ENCODE results near the gene MAN2A1.
A peak's percentile ranks its signal among the peaks of the same experiment; 100 is the strongest.

The MAN2A1 gene

DNA sequence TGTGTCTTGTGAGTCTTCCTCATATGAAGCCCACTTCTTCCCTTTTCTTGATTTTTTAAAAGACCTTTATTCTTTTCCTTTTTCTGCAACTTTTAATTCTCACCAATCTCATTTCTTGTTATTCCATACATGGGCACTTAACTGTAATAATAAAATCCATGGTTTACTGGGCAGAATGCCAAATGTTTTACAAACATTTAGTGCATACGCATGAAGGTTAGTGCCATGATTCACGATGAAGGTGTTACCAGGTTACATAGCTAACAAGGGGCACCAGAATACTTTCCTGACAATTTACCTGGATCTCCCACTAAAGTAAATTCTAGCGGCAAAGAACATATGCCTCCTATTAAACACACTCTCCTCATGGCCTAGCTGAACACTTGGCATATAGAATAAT is 28.5 kb downstream of the MAN2A1 start:
- Histone ChIP-seq H3K36me3 (ENCODE audit: control insufficient read depth in 5 of 5, insufficient read depth in 5 of 5, low read length in 5 of 5) (peaks cover 0 to 16% (median 4%) of the 10 kb centered on the region in 5 donors), H3K9ac (ENCODE audit: low read length in 5 of 5) (no peak overlapping the region), H3K9me3 (ENCODE audit: control insufficient read depth in 5 of 5, low read length in 5 of 5) (no peaks in the 10 kb centered on the region), H3K27me3 (ENCODE audit: control insufficient read depth in 5 of 5, insufficient read depth in 4 of 5, low read length in 5 of 5) (no peaks in the 10 kb centered on the region), H3K4me3 (ENCODE audit: low read depth in 1 of 5, low read length in 5 of 5) (no peak overlapping the region), H3K27ac (ENCODE audit: low read depth, low read length) (no peak overlapping the region), H3K4me1 (ENCODE audit: control insufficient read depth in 5 of 5, insufficient read depth in 5 of 5, low read length in 5 of 5) (peaks cover 0 to 3% (median 0%) of the 10 kb centered on the region in 5 donors)

DNA sequence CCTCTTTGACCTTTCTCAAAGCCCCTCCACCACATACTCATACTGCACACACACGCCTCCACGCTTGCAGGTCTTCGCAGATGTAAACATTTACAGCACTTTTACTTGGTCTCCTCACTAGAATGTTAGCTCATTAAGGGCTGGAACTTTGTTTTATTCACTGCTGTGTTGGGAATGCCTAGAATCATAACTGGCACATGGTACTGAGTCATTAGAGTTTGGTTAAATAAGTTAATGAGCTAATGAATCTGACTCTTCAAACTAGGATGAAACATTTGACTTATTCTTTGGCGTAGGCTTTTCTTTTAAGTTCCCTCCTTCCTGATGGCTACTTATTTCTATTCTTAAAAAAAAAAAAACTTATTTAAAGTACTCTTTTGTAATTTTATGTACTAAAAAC is 28.9 kb downstream of the MAN2A1 start:
- H3K9me3 ChIP-seq (ENCODE audit: control insufficient read depth in 5 of 5, low read length in 5 of 5), result no peaks in the 10 kb centered on the region
- no peak overlapping the region for H3K4me3 ChIP-seq (ENCODE audit: low read depth in 1 of 5, low read length in 5 of 5)
- H3K4me1 ChIP-seq (ENCODE audit: control insufficient read depth in 5 of 5, insufficient read depth in 5 of 5, low read length in 5 of 5), result no peaks in the 10 kb centered on the region
- no peak overlapping the region for H3K27ac ChIP-seq (ENCODE audit: low read depth, low read length)
- H3K27me3 ChIP-seq (ENCODE audit: control insufficient read depth in 5 of 5, insufficient read depth in 4 of 5, low read length in 5 of 5), result no peaks in the 10 kb centered on the region
- H3K9ac ChIP-seq (ENCODE audit: low read length in 5 of 5), result no peak overlapping the region
- peaks cover 0 to 16% (median 4%) of the 10 kb centered on the region in 5 donors for H3K36me3 ChIP-seq (ENCODE audit: control insufficient read depth in 5 of 5, insufficient read depth in 5 of 5, low read length in 5 of 5)

DNA sequence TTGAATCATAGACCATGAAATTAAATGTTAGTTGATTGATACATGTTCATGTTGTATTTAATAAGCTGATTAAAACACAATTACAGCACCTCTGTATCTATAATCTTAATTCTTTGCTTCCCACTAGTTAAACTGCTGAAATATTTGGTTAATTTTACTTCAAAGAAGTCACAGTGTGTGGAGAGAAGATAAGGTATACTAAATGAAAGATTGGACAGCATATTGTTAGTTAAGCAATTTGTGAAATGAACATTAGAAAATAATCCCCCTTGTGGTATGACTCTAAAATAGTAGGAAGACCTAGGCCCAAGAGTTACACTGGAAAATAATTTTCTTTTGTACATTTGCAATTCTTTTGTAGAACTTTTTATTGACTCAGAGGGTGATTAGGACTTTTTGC is 30.3 kb downstream of the MAN2A1 start:
- no peaks in the 10 kb centered on the region for H3K4me1 ChIP-seq (ENCODE audit: control insufficient read depth in 5 of 5, insufficient read depth in 5 of 5, low read length in 5 of 5)
- no peaks in the 10 kb centered on the region for H3K27me3 ChIP-seq (ENCODE audit: control insufficient read depth in 5 of 5, insufficient read depth in 4 of 5, low read length in 5 of 5)
- H3K4me3 ChIP-seq (ENCODE audit: low read depth in 1 of 5, low read length in 5 of 5), result no peak overlapping the region
- peaks cover 0 to 16% (median 4%) of the 10 kb centered on the region in 5 donors for H3K36me3 ChIP-seq (ENCODE audit: control insufficient read depth in 5 of 5, insufficient read depth in 5 of 5, low read length in 5 of 5)
- no peak overlapping the region for H3K9ac ChIP-seq (ENCODE audit: low read length in 5 of 5)
- no peaks in the 10 kb centered on the region for H3K9me3 ChIP-seq (ENCODE audit: control insufficient read depth in 5 of 5, low read length in 5 of 5)
- no peak overlapping the region for H3K27ac ChIP-seq (ENCODE audit: low read depth, low read length)

GRCh38 chr5:109721741-109722140 is 32.0 kb downstream of the MAN2A1 start:
- H3K4me1 ChIP-seq (ENCODE audit: control insufficient read depth in 5 of 5, insufficient read depth in 5 of 5, low read length in 5 of 5), result no peaks in the 10 kb centered on the region
- no peak overlapping the region for H3K27ac ChIP-seq (ENCODE audit: low read depth, low read length)
- peaks cover 0 to 16% (median 0%) of the 10 kb centered on the region in 5 donors for H3K36me3 ChIP-seq (ENCODE audit: control insufficient read depth in 5 of 5, insufficient read depth in 5 of 5, low read length in 5 of 5)
- no peak overlapping the region for H3K4me3 ChIP-seq (ENCODE audit: low read depth in 1 of 5, low read length in 5 of 5)
- H3K9me3 ChIP-seq (ENCODE audit: control insufficient read depth in 5 of 5, low read length in 5 of 5), result no peaks in the 10 kb centered on the region
- no peaks in the 10 kb centered on the region for H3K27me3 ChIP-seq (ENCODE audit: control insufficient read depth in 5 of 5, insufficient read depth in 4 of 5, low read length in 5 of 5)
- no peak overlapping the region for H3K9ac ChIP-seq (ENCODE audit: low read length in 5 of 5)

DNA sequence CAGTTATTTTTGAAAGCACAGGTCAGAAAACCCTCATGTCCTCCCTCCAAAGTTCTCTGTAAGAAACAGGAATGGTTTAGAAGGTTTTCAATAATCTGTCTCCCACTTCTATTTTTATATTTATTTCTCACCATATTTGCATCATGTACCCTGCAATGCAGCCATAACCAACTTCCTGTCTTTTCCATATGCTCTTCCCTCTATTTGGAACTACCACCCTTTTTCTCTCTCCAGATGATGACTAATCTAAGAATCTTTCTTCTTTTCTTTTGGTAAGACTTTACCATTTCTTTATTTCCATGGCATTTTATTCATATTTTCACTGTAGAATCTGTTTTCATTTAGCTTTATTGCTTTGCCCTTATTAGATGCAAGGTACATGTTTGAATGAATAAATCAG is 33.9 kb downstream of the MAN2A1 start:
- Histone ChIP-seq H3K9me3 (ENCODE audit: control insufficient read depth in 5 of 5, low read length in 5 of 5) (no peaks in the 10 kb centered on the region), H3K36me3 (ENCODE audit: control insufficient read depth in 5 of 5, insufficient read depth in 5 of 5, low read length in 5 of 5) (peaks cover 0 to 10% (median 0%) of the 10 kb centered on the region in 5 donors), H3K27me3 (ENCODE audit: control insufficient read depth in 5 of 5, insufficient read depth in 4 of 5, low read length in 5 of 5) (no peaks in the 10 kb centered on the region), H3K4me3 (ENCODE audit: low read depth in 1 of 5, low read length in 5 of 5) (no peak overlapping the region), H3K9ac (ENCODE audit: low read length in 5 of 5) (no peak overlapping the region), H3K27ac (ENCODE audit: low read depth, low read length) (no peak overlapping the region), H3K4me1 (ENCODE audit: control insufficient read depth in 5 of 5, insufficient read depth in 5 of 5, low read length in 5 of 5) (no peaks in the 10 kb centered on the region)

GRCh38 chr5:109725135-109725534 is 35.4 kb downstream of the MAN2A1 start:
- Histone ChIP-seq H3K36me3 (ENCODE audit: control insufficient read depth in 5 of 5, insufficient read depth in 5 of 5, low read length in 5 of 5) (peaks cover 0 to 10% (median 0%) of the 10 kb centered on the region in 5 donors), H3K4me3 (ENCODE audit: low read depth in 1 of 5, low read length in 5 of 5) (no peak overlapping the region), H3K9me3 (ENCODE audit: control insufficient read depth in 5 of 5, low read length in 5 of 5) (no peaks in the 10 kb centered on the region), H3K27ac (ENCODE audit: low read depth, low read length) (no peak overlapping the region), H3K4me1 (ENCODE audit: control insufficient read depth in 5 of 5, insufficient read depth in 5 of 5, low read length in 5 of 5) (no peaks in the 10 kb centered on the region), H3K27me3 (ENCODE audit: control insufficient read depth in 5 of 5, insufficient read depth in 4 of 5, low read length in 5 of 5) (no peaks in the 10 kb centered on the region), H3K9ac (ENCODE audit: low read length in 5 of 5) (no peak overlapping the region)

- peaks cover 0 to 27% (median 12%) of the 10 kb centered on the region in 5 donors for H3K4me1 ChIP-seq (ENCODE audit: control insufficient read depth in 5 of 5, insufficient read depth in 5 of 5, low read length in 5 of 5)
- H3K27ac ChIP-seq (ENCODE audit: low read depth, low read length), result no peak overlapping the region
- no peaks in the 10 kb centered on the region for H3K9me3 ChIP-seq (ENCODE audit: control insufficient read depth in 5 of 5, low read length in 5 of 5)
- no peaks in the 10 kb centered on the region for H3K36me3 ChIP-seq (ENCODE audit: control insufficient read depth in 5 of 5, insufficient read depth in 5 of 5, low read length in 5 of 5)
- no peak overlapping the region for H3K9ac ChIP-seq (ENCODE audit: low read length in 5 of 5)
- H3K27me3 ChIP-seq (ENCODE audit: control insufficient read depth in 5 of 5, insufficient read depth in 4 of 5, low read length in 5 of 5), result no peaks in the 10 kb centered on the region
- H3K4me3 ChIP-seq (ENCODE audit: low read depth in 1 of 5, low read length in 5 of 5), result no peak overlapping the region
Measured at GRCh38 chr5:109739741-109740728, 50.3 kb downstream of the MAN2A1 start.

DNA sequence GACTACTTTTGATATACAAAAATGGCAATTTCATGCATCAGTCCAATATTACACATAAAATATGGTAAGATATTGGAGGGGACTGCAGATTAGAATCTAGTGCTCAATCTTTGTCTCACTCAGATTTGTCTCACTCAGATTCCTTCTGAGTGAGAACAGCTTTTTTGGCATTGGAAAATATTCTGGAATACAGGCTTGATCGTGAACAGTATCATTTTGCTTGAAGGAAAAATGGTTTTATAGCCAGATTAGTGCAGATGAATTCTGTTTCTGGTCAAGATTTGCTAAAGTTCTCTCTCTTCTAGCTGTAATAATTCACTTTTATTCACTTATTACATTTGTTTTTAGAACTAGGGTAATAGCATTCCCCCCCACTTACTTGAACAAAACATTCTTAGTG is 51.2 kb downstream of the MAN2A1 start:
- Histone ChIP-seq H3K4me3 (ENCODE audit: low read depth in 1 of 5, low read length in 5 of 5) (no peak overlapping the region), H3K9ac (ENCODE audit: low read length in 5 of 5) (no peak overlapping the region), H3K4me1 (ENCODE audit: control insufficient read depth in 5 of 5, insufficient read depth in 5 of 5, low read length in 5 of 5) (peaks cover 0 to 27% (median 12%) of the 10 kb centered on the region in 5 donors), H3K27ac (ENCODE audit: low read depth, low read length) (no peak overlapping the region), H3K9me3 (ENCODE audit: control insufficient read depth in 5 of 5, low read length in 5 of 5) (no peaks in the 10 kb centered on the region), H3K27me3 (ENCODE audit: control insufficient read depth in 5 of 5, insufficient read depth in 4 of 5, low read length in 5 of 5) (no peaks in the 10 kb centered on the region), H3K36me3 (ENCODE audit: control insufficient read depth in 5 of 5, insufficient read depth in 5 of 5, low read length in 5 of 5) (no peaks in the 10 kb centered on the region)

DNA sequence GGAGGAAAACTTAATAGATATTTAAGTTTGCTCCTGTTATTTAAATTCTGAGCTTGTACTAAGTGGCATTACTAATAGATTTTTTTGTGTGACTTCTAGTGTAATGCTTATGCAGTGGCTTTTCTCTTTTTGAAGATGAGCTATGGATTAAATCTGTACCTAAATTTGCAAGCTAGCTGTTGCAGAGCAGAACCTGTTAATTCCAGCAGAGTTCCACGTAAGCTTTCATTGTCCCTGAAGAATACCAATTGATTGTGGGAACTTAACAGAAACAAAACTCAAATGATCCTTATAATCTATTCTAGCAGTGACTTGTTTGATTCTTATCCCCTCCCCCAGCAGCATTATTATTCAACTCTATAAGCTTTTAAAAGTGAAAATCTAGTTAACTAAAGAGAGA is 51.7 kb downstream of the MAN2A1 start:
- Histone ChIP-seq H3K4me1 (ENCODE audit: control insufficient read depth in 5 of 5, insufficient read depth in 5 of 5, low read length in 5 of 5) (peaks cover 0 to 27% (median 12%) of the 10 kb centered on the region in 5 donors), H3K27me3 (ENCODE audit: control insufficient read depth in 5 of 5, insufficient read depth in 4 of 5, low read length in 5 of 5) (no peaks in the 10 kb centered on the region), H3K4me3 (ENCODE audit: low read depth in 1 of 5, low read length in 5 of 5) (no peak overlapping the region), H3K9me3 (ENCODE audit: control insufficient read depth in 5 of 5, low read length in 5 of 5) (no peaks in the 10 kb centered on the region), H3K27ac (ENCODE audit: low read depth, low read length) (no peak overlapping the region), H3K9ac (ENCODE audit: low read length in 5 of 5) (no peak overlapping the region), H3K36me3 (ENCODE audit: control insufficient read depth in 5 of 5, insufficient read depth in 5 of 5, low read length in 5 of 5) (no peaks in the 10 kb centered on the region)

GRCh38 chr5:109743041-109743531 is 53.4 kb downstream of the MAN2A1 start:
- Histone ChIP-seq H3K9me3 (ENCODE audit: control insufficient read depth in 5 of 5, low read length in 5 of 5) (no peaks in the 10 kb centered on the region), H3K36me3 (ENCODE audit: control insufficient read depth in 5 of 5, insufficient read depth in 5 of 5, low read length in 5 of 5) (no peaks in the 10 kb centered on the region), H3K9ac (ENCODE audit: low read length in 5 of 5) (no peak overlapping the region), H3K4me3 (ENCODE audit: low read depth in 1 of 5, low read length in 5 of 5) (peak overlapping the region in 3 of 5 donors; percentile 1 to 46 (median 40)), H3K27me3 (ENCODE audit: control insufficient read depth in 5 of 5, insufficient read depth in 4 of 5, low read length in 5 of 5) (no peaks in the 10 kb centered on the region), H3K27ac (ENCODE audit: low read depth, low read length) (no peak overlapping the region), H3K4me1 (ENCODE audit: control insufficient read depth in 5 of 5, insufficient read depth in 5 of 5, low read length in 5 of 5) (peaks cover 0 to 27% (median 12%) of the 10 kb centered on the region in 5 donors)
